HG02852 (cell line): ENCODE results near the gene MEF2C.

Experiments used
- ATAC-seq: cut with Tn5 transposase; IDR thresholded peaks from one replicate; pipeline ENCODE4 v1.9.1; 2021; ENCODE audit warnings: mild to moderate bottlenecking, moderate library complexity; ENCODE audit not compliant: unreplicated experiment

The MEF2C gene

DNA sequence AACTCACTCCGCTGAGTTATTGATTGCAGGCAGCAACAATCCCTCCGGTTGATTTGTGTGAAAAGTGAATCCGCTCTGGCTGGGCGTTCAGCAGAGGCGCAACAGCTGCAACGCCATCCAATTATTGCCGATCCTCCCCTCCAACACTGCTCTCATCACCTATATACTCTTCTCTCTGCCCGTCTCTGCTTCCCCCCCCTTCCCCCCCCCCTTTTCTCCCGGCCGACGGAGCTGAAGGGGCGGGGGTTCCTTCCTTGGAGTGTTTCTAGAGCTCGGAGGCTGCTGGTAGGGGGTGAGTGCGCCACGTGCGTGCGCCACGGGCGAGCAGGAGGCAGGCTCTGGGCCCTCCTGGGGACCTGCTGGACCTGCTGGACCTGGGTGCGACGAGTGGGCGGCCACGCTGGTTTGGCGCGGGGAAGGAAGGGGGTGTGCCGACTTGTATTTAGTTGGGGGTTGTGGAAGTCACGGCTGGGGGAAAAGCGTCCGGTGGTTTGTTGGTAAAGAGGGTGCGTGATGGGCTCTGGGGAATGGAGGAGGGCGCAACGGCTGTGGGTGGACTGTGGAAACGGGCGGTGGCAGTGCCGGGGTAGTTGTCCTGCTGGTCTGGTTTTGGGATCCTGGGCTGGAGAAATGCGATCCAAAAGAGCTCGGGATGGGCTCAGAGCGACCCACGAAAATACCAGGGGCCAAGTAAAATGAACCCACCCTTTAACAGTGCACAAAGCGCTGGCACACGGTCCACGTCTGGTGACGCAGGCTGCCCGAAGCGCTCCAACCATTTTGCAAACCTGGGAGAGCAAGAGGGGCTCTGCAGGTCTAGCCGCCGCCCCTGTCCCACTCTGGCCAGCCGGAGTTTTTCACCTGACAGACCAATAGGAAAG is 6.4 kb upstream of the MEF2C start:
- peak; percentile 43 for ATAC-seq

DNA sequence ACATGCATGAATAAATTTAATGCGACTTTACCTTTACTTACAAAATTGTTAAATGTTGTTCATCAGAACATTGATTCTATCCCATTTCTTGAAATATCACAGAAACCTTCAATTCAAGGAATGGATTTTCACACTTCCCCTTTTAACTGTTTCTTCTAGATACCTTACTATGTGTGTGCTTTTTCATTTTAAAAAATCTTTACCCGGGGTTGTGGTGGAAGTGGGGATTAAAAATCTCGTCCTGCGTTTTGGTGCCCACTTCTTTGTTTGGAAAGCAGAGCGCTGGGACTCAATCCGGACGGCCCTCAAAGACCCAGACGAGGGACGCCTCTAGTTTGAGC is 5.8 kb upstream of the MEF2C start:
- ATAC-seq = no peak

DNA sequence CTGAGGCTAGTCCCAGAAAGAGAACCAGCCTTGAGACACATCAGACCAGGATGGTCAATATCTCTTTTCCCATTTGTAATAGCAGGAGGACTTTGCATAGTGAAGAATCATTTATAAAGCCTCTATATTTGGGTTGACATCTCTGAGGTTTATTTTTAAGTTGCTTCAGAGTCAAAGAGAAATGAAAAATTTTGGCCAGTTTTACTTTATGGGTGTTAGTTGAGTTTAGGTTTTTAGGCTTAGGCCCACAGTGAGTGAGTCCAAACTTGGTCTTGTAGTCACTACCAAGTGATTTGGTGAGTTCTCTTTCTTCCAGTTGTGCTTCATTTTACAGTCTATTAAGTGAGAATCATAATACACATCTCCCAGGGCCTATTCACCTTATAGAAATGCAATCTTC is 5.3 kb upstream of the MEF2C start:
- ATAC-seq = no peak

DNA sequence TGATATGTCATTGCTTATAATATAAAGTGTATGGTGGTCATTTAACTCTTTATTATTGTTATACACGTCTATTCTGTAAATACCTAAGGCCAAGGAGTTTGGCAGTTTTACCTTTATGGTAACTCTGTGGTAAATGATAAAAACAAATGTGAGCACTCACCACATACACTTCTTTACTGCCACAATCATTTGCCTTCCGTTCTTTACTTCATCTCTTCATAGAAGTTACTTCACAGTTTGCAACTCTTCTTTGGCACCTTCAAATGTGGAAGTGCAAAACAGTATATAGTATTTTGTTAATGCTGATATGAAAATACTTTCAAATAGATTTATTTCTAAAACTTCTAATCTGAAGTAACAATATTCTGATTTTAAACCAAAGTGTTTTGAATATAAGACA is 4.4 kb upstream of the MEF2C start:
- no peak for ATAC-seq

DNA sequence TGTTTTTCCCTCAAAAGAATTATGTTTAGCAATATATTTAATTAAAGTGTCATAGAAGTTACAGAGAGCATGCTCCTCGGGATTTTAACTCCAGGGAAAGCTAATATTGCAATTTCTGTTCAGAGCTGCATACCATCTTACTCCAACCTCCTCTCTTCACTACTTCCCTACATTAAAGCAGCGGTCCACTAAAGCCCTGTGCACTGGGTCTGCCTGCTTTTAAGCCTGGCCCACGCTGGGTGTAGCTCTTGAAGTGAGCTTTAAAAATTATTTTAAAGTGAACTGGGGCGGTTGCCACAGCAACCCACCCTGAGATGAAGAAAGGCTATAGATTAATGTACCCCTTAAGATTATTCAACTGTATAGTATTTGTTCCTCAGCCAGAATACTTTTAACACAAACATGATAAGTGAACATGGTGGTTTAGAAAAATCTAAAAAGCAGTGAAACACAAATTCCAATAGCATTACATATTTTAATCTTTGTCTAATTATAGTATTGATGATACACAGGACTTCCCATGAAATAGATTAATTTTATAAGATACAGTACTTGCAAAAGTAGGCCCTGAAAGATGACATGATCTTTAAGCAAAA is 3.9 kb upstream of the MEF2C start:
- no peak for ATAC-seq

DNA sequence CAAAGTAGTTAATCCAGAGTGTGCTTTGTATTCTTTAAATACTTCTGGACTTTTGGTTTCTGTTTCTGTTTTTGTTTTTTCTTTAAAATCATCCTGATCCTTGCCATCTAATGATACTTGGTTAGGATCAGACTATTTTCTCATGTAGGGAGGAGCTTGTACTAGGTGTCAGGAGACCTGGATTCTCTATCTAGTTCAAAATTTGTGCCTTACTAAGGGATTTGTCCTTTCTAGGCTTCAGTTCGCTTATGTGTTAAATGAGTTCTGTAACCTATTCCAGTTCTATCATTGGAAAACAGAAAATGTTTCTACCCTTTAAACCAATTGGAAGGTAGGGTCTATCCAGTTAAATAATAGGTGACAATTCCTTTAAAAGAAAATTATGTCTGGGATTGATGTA is 3.3 kb upstream of the MEF2C start:
- no peak for ATAC-seq

DNA sequence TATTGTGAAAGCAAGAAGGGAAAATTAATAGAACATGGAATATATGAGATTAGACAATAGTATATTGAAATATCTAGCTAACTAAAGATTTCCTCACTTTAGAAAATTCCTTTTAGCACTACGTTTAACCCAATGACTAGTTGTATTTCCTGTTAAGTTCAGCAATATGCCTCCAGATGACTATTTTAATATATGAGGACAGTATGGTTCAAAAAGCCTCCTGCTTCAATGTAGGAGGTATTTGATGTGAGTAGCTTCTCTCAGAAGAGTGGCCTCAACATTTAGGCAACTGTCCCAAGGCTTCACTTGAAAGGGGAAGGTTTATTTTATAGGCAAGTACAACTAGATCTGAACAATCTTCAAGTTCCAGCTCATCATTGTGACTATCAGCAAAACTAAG is 2.0 kb upstream of the MEF2C start:
- no peak for ATAC-seq

DNA sequence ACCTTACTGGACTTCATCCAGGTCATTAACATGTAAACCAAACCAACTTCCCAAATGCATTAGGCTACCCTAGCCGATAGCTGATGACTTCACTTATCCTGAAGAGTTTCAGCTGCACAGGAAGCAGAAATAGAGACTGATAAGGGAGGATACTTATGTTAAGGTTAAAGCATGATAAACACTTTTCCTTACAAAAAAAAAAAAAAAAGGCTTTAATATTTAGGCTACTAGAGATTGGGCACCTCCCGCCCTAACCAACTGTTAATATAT is 1.6 kb upstream of the MEF2C start:
- ATAC-seq = no peak

DNA sequence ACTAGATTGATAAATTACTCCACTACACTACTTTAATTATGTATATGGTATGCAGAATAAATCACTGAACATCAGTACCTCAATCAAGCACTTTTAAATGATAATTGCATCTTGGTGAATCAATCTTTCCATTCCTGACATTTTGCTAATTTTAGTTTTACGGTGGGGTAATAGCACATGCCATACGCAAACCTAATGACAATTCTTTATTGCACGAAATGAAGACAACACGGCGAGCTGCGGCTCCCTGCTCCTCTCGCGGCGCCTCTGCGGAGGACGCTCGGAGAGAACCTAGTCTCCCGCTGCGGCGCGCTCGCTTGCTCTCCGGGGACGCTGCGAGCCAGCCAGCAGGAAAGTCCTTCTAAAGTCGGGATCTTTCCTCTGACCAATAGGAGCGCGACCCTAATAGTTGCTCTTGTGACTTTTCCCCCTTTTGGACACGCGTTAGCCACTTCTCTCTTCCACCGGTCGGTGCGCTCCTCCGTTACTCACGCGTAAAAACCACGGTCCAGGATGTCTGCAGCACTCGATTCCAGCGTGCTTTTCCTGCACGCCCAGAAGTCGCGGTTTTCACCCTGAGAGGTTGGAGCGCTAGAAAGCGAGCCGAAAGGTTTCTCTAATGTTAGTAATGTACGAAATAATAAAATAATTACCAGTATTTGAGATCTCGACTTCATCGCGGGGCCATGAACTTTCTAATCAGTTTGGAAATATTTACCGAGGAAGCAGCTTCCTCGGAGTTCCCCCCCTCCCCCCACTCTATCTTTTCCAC is 1.0 kb upstream of the MEF2C start:
- peak; percentile 18 for ATAC-seq

DNA sequence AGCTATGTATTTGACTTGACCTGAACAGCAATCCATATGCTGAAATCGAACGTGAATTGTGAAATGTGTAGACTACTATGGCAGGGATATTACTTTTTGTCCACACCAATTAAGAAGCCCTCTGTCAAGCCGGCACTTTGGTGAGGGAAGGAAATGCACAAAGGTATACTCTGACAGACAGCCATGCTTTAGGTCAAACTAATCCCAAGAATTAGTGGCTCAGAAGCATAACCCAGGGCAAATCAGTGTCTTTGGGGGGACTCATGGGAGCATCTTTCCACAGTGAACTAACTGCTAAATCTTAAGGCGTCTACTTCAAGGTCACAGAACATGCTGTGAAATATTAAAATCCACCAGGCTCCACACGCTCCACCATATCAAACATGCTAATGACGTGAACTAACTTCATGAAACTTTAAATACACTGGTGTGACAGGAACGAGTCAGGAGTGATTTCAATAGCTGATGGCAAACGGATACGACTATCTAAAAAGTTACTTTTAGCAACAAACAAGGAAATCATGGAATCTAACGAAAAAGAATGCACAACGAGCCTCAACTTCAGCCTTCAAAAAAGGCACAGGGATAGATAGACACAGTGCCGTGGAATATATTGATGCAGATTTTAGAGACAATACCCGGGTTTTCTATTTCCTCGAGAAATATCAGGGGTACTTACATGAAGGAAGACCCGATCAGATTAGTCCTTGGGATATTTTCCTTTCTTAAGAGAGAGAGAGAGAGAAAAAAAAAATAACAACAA is 527 bp downstream of the MEF2C start:
- no peak for ATAC-seq

DNA sequence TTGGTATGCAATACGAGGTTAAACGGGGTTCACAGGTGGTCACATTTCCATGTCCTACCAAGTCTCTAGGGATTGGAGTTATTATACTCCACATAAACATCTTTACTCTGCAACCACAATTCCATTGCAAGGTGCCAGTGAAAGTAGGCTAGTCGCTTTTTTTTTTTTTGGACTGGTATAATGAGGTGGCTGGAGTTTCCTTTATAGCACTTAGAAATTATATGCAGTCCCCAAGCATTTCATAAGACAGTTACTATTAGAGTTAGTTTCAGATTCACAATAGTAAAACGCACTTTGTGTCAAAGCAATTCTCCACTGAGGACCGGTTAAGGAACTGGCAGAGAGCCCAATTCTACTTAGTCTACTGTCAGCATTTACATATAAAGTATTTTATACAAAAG is 1.4 kb downstream of the MEF2C start:
- ATAC-seq = no peak

DNA sequence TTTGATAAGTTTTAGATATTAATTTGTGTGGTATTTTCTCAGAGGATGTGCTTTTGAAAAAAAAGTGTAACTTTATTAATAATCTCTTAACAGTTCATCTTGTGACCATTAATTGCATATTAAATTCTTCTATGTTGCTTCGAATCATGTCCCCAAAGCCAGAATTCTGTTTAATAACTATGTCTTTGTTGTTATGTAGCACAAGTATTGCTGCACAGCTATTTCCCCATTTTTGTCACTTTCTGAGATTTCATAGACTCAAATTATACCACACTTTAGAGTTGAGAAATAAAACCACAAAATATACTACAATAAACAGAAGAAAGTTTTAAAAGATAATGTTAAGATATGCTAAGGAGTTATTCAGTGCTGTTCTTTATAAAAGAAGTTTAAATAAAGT is 2.8 kb downstream of the MEF2C start:
- ATAC-seq = no peak

DNA sequence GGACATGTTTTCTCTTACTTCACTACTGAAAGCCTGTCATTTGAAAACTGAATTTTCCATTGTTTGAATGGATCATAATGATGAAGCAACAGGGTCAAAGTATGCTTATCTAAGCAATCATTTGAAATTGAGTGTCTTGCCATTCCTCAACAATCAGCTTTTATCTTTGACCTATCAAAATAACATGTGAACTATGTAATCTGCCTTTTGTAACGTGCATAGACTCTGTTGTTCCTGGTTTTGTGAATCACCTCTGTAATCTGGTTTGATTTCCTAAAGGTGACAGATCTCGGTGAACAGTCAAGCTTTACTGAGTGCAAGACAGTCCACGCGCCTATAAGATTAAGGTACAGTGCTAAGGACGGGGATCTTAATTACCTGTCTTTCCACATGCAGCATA is 3.3 kb downstream of the MEF2C start:
- ATAC-seq = no peak

DNA sequence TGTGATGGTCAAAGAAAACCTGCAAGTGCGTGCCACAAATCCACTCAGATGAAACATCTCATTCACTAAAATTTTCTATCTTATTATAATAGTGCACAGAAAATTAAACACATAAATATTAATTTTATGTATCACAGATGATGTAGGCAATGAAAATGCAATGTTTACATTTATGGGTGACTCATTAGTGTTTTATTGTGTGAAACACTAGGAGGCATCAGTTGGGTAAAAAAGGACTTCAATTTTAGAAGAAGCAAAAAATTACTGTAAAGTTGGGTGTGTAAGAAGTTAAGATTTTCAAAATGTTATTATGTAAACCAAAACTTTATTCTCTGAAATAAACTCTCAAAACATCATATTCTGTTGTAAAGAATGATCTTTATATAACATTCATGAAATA is 4.0 kb downstream of the MEF2C start:
- ATAC-seq = no peak

DNA sequence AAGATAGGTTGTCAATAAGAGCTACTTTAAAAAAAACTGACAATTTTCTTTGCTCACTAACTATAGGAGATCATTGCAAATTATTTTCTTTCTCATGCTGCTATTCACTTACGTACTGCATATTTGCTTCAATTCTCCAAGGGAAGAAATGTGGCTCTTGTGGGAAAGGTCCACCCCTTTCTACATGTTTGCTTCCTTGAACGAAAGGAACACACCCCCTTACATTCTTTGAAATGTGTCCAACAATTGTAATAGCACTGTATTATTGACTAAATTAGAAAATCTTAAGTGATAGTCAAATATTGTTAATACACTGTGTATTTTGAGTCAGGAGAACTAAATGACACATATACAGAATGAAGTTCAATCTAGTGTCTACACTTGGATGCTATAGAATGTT is 5.2 kb downstream of the MEF2C start:
- no peak for ATAC-seq

DNA sequence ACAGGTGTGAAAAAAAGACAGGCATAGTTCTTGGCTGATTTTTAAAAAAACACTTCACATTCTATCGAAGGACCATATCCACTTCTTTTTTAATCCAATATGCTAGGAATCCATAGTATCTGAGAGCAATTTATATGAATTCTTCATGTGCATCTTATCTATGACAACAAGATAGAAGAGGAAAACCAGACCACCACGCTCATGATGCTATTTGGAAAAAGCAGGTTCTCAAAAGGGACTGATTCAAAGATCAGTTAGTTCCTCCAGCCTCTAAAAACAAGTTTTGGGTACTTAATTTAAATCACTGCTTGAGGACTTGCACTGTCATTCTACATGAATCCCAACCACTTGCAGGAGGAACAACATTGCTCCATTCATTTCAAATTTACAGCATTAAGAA is 6.3 kb downstream of the MEF2C start:
- ATAC-seq = no peak

DNA sequence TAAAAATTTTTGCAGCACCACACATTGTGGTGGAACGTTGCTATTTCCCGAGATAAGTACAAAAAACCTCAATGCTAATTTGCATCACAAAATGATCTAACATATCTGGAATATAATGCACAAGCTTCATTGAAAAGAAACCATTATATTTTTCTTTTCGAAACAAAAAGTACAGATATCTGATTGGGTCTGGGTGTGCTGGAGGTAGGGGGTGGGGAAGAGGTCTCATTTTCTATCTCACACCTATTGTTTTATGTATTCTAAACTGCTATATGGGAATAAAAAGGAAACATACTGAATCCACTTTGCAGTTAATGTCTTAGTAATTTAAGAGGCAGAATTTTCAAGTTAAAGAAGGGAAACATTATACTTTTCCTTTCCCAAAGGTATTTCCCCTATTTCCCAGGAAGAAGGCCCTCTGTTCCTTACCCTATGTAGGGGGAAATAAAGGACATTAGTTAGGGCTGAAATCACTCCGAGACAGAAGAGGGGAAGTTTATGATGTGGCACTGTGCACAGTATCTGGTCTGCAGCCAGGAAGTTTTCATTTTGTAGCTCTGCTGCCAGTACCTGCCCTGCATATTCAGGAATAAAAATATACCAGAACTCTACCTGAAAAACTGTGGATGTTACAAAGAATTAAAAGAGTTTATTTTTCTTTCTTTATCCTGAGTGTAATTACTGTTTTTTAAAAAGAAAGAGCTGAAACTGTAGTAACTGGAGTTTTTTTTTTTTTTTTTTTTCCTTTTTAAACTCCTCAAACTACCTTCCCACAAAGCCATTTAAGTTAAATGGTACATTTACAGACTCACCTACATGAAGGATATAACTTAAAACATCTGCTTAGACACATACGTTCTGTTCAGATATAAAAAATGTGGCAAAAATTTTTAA is 7.4 kb downstream of the MEF2C start:
- peak; percentile 50 for ATAC-seq

DNA sequence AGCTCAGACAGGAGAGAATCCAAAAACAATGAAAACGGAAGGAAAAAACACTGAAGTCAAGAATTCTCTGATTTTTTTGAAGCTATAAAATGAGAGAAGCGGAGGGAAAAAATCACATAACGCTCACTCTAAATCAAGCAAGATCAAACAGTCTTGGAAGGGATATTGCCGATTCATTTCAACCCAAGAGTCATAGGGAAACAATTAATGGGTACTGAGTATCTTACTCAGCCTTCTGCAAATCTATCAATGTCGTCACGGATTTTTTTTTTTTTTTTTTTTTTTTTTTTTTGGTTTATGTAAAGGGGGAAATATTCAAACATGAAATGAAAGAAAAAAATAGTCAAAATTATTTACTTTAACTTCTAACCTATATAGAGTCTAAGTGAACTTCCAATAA is 9.5 kb downstream of the MEF2C start:
- ATAC-seq = no peak

DNA sequence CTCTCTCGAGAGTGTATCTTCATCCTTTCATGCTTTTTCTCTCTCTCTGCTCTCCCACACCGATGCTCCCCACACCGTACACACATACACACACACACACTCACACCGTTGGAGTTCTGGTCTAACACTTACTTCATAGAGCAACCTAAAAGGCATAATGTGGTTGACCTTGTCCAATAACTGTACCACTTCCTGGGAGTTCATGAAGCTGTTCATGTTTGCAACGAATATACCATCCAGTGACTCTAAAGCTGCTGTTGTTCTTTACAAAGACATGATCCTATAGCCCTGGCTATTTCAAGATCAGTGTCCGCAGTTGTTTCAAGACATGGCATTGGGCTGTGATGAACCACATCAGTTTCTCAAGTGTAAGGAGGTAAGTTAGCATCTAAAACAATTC is 10.0 kb downstream of the MEF2C start:
- no peak for ATAC-seq

DNA sequence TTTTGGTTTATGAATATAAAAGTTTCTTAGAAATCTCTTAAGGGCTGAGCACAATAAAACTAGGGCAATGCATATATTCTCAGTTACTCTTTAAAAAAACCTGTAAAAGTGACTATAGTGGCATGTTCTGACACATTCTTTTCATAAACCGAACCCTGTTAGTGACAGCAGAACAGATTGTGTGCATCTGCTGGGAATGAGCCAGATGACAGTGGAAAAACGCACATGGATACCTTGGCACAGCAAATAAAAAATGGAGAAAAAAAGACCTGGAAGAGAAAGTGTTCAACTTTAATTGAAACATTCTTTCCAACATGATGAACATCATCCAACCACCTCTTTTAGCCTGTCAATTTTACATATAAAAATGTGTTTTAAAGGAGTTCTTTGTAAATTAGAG is 12.7 kb downstream of the MEF2C start:
- no peak for ATAC-seq
